HEK293 (cell line): ENCODE results near the gene ZFHX3.

Experiments
- AEBP2 ChIP-seq: fragments of 450-650 bp; formaldehyde crosslinking; IDR thresholded peaks from 2 replicates; pipeline ENCODE4 v1.5.1; 2016; ENCODE audit warnings: missing biosample characterization, missing genetic modification characterization, borderline replicate concordance
- ATF2 ChIP-seq: fragments of 450-650 bp; formaldehyde crosslinking; IDR thresholded peaks from 2 replicates; pipeline ENCODE4 v1.5.1; 2016; ENCODE audit warnings: missing biosample characterization, missing genetic modification characterization, low read depth
- CTCF ChIP-seq: fragments of 450-650 bp; formaldehyde crosslinking; IDR thresholded peaks from 2 replicates; pipeline ENCODE4 v1.5.1; 2016; ENCODE audit warnings: missing biosample characterization, missing genetic modification characterization
- KLF16 ChIP-seq: fragments of 450-650 bp; formaldehyde crosslinking; IDR thresholded peaks from 2 replicates; pipeline ENCODE4 v1.5.1; 2017; ENCODE audit warnings: missing biosample characterization, missing genetic modification characterization
- PRDM10 ChIP-seq: fragments of 450-650 bp; formaldehyde crosslinking; IDR thresholded peaks from 2 replicates; pipeline ENCODE4 v1.5.1; 2016; ENCODE audit warnings: missing biosample characterization, missing genetic modification characterization
- ZFP3 ChIP-seq: fragments of 450-650 bp; formaldehyde crosslinking; IDR thresholded peaks from 2 replicates; pipeline ENCODE4 v1.5.1; 2016; ENCODE audit warnings: low read depth, missing biosample characterization, missing genetic modification characterization
- ZNF24 ChIP-seq: fragments of 450-650 bp; formaldehyde crosslinking; IDR thresholded peaks from 2 replicates; pipeline ENCODE4 v1.5.1; 2016; ENCODE audit warnings: missing biosample characterization, missing genetic modification characterization
- ZNF280D ChIP-seq: fragments of 450-650 bp; formaldehyde crosslinking; IDR thresholded peaks from 2 replicates; pipeline ENCODE4 v1.5.1; 2016; ENCODE audit warnings: missing biosample characterization, missing genetic modification characterization
- ZNF473 ChIP-seq: fragments of 450-650 bp; formaldehyde crosslinking; IDR thresholded peaks from 2 replicates; pipeline ENCODE4 v1.5.1; 2017; ENCODE audit warnings: missing biosample characterization, missing genetic modification characterization

- TF ChIP-seq CTCF (no peak), ZNF473 (tag by site-specific recombination) (no peak), KLF16 (tag by site-specific recombination) (no peak), ATF2 (tag by site-specific recombination) (no peak), ZNF280D (tag by site-specific recombination) (no peak), ZFP3 (no peak), AEBP2 (tag by site-specific recombination) (no peak), ZNF24 (no peak), PRDM10 (no peak)
These were observed 7.1 kb downstream of the ZFHX3 start for GRCh38 chr16:73040735-73041402.
